Activated naive CD4-positive, alpha-beta T cell treated with anti-CD3 and anti-CD28 coated beads, Interleukin-2, amount 10 ng/mL, durations not matched to agents 7 days and 5 days (primary cell): ENCODE measurements around the gene SRD5A1.

Source experiments
- CTCF ChIA-PET: fragments of 350-600 bp; sonication (Branson Sonifier 250); formaldehyde crosslinking; loops from one replicate; lab custom pipeline; 2021; ENCODE audit warnings: antibody characterized with exemption; lab: Charles Lee
- DNase-seq: peaks from one replicate; pipeline ENCODE4 v3.0.0-alpha.2; 2020
- H3K27ac Mint-ChIP-seq: one replicate; pipeline ENCODE4 v1.8.0; 2021; ENCODE audit warnings: mild to moderate bottlenecking, moderate library complexity, mixed read lengths
- H3K27me3 Mint-ChIP-seq: one replicate; pipeline ENCODE4 v1.8.0; 2021; ENCODE audit warnings: mild to moderate bottlenecking, mixed read lengths
- H3K36me3 Mint-ChIP-seq: one replicate; pipeline ENCODE4 v1.8.0; 2021; ENCODE audit warnings: mixed read lengths
- H3K4me1 Mint-ChIP-seq: one replicate; pipeline ENCODE4 v1.8.0; 2021; ENCODE audit warnings: mixed read lengths
- H3K4me3 Mint-ChIP-seq: one replicate; pipeline ENCODE4 v1.8.0; 2021; ENCODE audit warnings: mild to moderate bottlenecking, moderate library complexity, mixed read lengths
- H3K9me3 Mint-ChIP-seq: one replicate; pipeline ENCODE4 v1.8.0; 2021; ENCODE audit warnings: mixed read lengths

The SRD5A1 gene

GRCh38 chr5:6712142-6712576, 78.9 kb downstream of the SRD5A1 start:
- peak; percentile 66 for DNase-seq
- peaks cover 39% of the 10 kb centered on the region for H3K4me1 Mint-ChIP-seq

GRCh38 chr5:6712577-6713273, 79.5 kb downstream of the SRD5A1 start:
- peak overlapping the region; percentile 84 for H3K4me3 Mint-ChIP-seq
- peaks cover 45% of the 10 kb centered on the region for H3K4me1 Mint-ChIP-seq
- peak overlapping the region; percentile 95 for H3K27ac Mint-ChIP-seq
- peak; percentile 96 for DNase-seq
- H3K9me3 Mint-ChIP-seq = no peaks in the 10 kb centered on the region
- CTCF ChIA-PET = interaction anchor here (1.3 kb wide), 1 partner anchor 33 kb away, joined by 5 read pairs; no protein-coding TSS in a partner anchor
- H3K36me3 Mint-ChIP-seq = peaks cover 20% of the 10 kb centered on the region
- peaks cover 18% of the 10 kb centered on the region for H3K27me3 Mint-ChIP-seq

More at GRCh38 chr5:6712142-6712576, 78.9 kb downstream of the SRD5A1 start:
- Mint-ChIP-seq H3K27me3 (peaks cover 19% of the 10 kb centered on the region), H3K9me3 (no peaks in the 10 kb centered on the region), H3K4me3 (peak overlapping the region; percentile 84), H3K27ac (peak overlapping the region; percentile 95), H3K36me3 (peaks cover 15% of the 10 kb centered on the region)
- CTCF ChIA-PET = interaction anchor here (1.3 kb wide), 1 partner anchor 33 kb away, joined by 5 read pairs; no protein-coding TSS in a partner anchor

- DNase-seq = peak; percentile 51
- peaks cover 51% of the 10 kb centered on the region for H3K4me1 Mint-ChIP-seq
- H3K27me3 Mint-ChIP-seq = peaks cover 16% of the 10 kb centered on the region
- H3K4me3 Mint-ChIP-seq = peak within 1 kb of the TSS; percentile 84
- no peaks in the 10 kb centered on the region for H3K9me3 Mint-ChIP-seq
- H3K36me3 Mint-ChIP-seq = peaks cover 26% of the 10 kb centered on the region
- CTCF ChIA-PET = no interaction called here
- peak within 1 kb of the TSS; percentile 95 for H3K27ac Mint-ChIP-seq
Measured at GRCh38 chr5:6713274-6714225, 80.3 kb downstream of the SRD5A1 start, which contains the start of gene TENT4A. TENT4A (plus strand) TSS chr5:6713432; CDS start chr5:6713984, 552 bp downstream.

GRCh38 chr5:6714226-6715041, 81.2 kb downstream of the SRD5A1 start:
- Mint-ChIP-seq H3K9me3 (no peaks in the 10 kb centered on the region), H3K4me1 (peaks cover 58% of the 10 kb centered on the region), H3K36me3 (peaks cover 32% of the 10 kb centered on the region), H3K27ac (peak overlapping the region; percentile 88), H3K27me3 (peaks cover 11% of the 10 kb centered on the region), H3K4me3 (peak overlapping the region; percentile 87)
- DNase-seq = peak; percentile 43
- CTCF ChIA-PET = no interaction called here

DNA sequence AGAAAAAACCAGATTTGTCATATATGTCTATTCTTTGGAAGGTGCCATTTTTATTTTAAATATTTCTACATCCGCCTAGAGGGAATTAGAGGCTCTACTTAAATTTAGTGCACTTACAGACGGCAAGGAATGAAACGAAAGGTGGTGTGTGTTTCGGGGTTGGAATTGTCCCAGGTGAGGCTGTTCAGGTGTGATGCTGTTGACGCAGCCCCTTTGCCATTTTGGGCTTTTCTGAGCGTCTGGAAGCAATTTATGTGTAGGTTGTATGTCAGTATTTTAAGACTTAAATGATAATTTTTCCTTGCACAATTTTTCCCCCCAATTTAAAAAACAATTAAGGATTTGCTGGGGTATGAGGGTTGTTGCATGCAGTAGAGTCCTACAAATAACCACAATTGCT, 82.0 kb downstream of the SRD5A1 start:
- H3K4me3 Mint-ChIP-seq = peak overlapping the region; percentile 87
- peak overlapping the region; percentile 88 for H3K27ac Mint-ChIP-seq
- no peaks in the 10 kb centered on the region for H3K9me3 Mint-ChIP-seq
- peaks cover 37% of the 10 kb centered on the region for H3K36me3 Mint-ChIP-seq
- CTCF ChIA-PET = no interaction called here
- no peak for DNase-seq
- peaks cover 66% of the 10 kb centered on the region for H3K4me1 Mint-ChIP-seq
- H3K27me3 Mint-ChIP-seq = peaks cover 8% of the 10 kb centered on the region

- Mint-ChIP-seq H3K4me3 (peak overlapping the region; percentile 87), H3K27me3 (peaks cover under 1% of the 10 kb centered on the region), H3K36me3 (peaks cover 38% of the 10 kb centered on the region), H3K9me3 (no peaks in the 10 kb centered on the region), H3K4me1 (peaks cover 68% of the 10 kb centered on the region), H3K27ac (peak overlapping the region; percentile 88)
- DNase-seq = peak; percentile 59
- CTCF ChIA-PET = no interaction called here
Measured at GRCh38 chr5:6715758-6716628, 82.8 kb downstream of the SRD5A1 start.

DNA sequence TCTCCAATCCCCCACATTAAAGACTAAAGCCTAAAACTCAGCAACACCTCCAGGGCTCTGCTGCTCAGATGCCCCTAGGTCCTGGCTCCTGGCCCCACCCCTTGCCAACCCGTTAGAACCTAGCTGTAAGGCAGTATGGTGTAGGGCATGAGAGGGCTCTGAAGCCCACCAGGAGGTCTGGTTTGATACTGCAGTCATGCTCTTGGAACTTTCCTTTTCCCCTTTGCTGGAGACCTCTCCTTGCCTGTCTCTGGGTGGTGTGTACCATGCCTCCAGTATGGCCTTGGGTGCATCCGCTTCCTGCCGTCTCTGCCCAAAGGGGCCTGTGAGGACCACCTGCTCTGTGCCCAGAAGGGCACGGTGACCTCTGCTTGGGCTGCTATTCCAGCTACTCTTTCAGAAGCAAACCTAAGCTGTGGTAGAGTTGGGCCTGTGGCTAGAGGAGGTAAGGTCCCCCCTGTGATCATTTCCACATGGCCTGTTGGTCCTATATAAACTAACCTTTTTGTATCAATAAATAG, 83.4 kb downstream of the SRD5A1 start:
- Mint-ChIP-seq H3K27me3 (no peaks in the 10 kb centered on the region), H3K4me3 (peak overlapping the region; percentile 87), H3K9me3 (no peaks in the 10 kb centered on the region), H3K4me1 (peaks cover 70% of the 10 kb centered on the region), H3K27ac (peak overlapping the region; percentile 88), H3K36me3 (peaks cover 41% of the 10 kb centered on the region)
- CTCF ChIA-PET = interaction anchor here (0.7 to 1.1 kb wide), 2 partner anchors 12 to 28 kb away, joined by 3 to 4 read pairs; no protein-coding TSS in a partner anchor
- no peak for DNase-seq

GRCh38 chr5:6717247-6717646, 84.0 kb downstream of the SRD5A1 start:
- CTCF ChIA-PET = interaction anchor here (0.7 to 1.4 kb wide), 3 partner anchors 11 to 28 kb away, joined by 3 to 4 read pairs (median 3); no protein-coding TSS in a partner anchor
- H3K27me3 Mint-ChIP-seq = no peaks in the 10 kb centered on the region
- H3K27ac Mint-ChIP-seq = no peak overlapping the region
- no peak overlapping the region for H3K4me3 Mint-ChIP-seq
- H3K9me3 Mint-ChIP-seq = no peaks in the 10 kb centered on the region
- DNase-seq = no peak
- peaks cover 70% of the 10 kb centered on the region for H3K4me1 Mint-ChIP-seq
- peaks cover 41% of the 10 kb centered on the region for H3K36me3 Mint-ChIP-seq

DNA sequence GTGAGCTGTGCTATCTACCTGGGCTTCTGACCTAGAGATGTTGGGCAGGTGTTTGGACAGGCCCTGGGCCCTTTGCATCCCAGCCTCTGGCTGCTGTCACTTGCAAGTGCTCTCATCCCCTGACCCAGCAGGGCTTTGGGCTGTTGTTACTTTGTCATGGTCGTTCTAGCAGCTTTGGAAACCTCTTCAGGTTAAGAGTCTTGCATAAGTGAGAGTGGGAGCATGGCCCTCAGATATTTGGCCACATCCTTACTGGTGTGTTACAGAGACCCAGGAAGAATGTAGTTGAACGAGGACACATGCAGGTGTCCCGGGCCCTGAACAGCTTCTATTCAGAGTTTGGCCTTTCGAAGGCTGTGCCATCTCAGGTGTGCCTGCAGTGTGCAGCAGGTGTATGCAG, 84.4 kb downstream of the SRD5A1 start:
- DNase-seq = no peak
- H3K27ac Mint-ChIP-seq = no peak overlapping the region
- H3K9me3 Mint-ChIP-seq = no peaks in the 10 kb centered on the region
- CTCF ChIA-PET = interaction anchor here (1.1 to 1.4 kb wide), 2 partner anchors 13 to 27 kb away, joined by 3 to 4 read pairs; no protein-coding TSS in a partner anchor
- peaks cover 43% of the 10 kb centered on the region for H3K36me3 Mint-ChIP-seq
- no peak overlapping the region for H3K4me3 Mint-ChIP-seq
- H3K4me1 Mint-ChIP-seq = peaks cover 75% of the 10 kb centered on the region
- H3K27me3 Mint-ChIP-seq = no peaks in the 10 kb centered on the region

DNA sequence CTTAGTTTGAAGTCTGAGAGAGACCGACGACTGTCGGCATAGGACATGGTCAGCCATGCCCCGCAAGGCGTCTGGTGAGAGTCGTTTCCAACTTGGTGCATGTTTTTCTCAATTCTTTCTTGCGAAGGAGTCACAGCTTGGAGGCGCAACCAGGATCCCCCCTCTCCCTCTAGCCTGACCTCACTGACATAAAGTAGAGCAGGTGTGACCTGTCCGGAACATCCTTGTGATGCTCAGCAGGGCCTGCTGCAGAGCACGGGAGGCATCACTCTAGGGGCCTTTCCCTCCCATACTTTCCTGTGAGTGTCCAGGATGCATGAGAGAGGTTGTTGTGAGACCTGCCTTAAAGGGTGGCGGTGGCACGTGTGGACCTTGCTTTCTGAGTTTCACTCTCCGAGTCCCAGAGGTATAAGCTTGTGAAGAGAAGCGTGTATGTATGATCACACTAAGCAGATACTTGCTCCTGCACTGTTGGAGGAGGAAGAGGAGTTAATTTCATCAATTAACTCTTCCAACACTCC, 85.0 kb downstream of the SRD5A1 start:
- no peak for DNase-seq
- CTCF ChIA-PET = interaction anchor here (1.4 kb wide), 1 partner anchor 12 kb away, joined by 3 read pairs; no protein-coding TSS in a partner anchor
- Mint-ChIP-seq H3K4me3 (no peak overlapping the region), H3K9me3 (no peaks in the 10 kb centered on the region), H3K36me3 (peaks cover 43% of the 10 kb centered on the region), H3K27ac (peak overlapping the region; percentile 64), H3K27me3 (no peaks in the 10 kb centered on the region), H3K4me1 (peaks cover 76% of the 10 kb centered on the region)

DNA sequence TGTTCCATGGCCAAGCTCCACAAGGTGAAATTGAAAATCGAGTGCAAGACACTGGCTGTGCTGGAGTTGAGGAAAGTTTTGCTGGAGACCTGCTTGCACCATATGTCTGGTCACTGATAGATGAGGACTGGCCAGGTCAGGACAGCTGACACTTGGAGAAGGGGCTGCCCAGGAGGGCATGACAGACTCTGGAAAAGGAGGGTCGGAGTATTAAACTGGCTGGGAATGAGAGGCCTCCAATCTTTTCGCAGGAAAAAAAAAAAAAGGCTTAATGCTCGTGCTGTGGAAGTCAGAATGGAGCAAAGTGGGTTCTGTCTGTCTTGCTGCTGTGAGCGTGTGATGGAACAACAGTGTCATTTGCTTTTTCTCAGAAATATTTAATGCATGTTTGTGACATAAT, 85.5 kb downstream of the SRD5A1 start:
- Mint-ChIP-seq H3K4me1 (peaks cover 81% of the 10 kb centered on the region), H3K4me3 (no peak overlapping the region), H3K27ac (no peak overlapping the region), H3K36me3 (peaks cover 48% of the 10 kb centered on the region), H3K27me3 (no peaks in the 10 kb centered on the region), H3K9me3 (no peaks in the 10 kb centered on the region)
- no peak for DNase-seq
- CTCF ChIA-PET = no interaction called here

DNA sequence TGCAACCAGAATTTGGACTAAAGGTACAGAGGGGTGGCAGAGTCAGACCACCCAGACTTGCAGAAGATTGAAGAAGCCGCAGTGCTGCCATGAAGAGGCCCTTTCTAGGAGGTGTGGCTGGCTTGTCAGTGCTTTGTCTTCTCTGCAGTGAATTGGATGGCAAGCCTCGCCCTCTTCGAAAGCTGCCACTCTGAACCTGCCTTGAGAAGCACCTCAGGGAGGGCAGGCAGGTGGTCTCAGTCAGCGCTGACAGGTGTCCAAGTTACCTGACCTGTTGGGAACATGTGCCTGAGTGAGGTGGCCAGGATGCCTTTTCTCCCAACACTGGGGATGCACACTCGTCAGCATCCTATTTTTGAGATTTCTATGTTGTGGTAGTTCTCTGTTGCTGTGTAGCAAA, 86.2 kb downstream of the SRD5A1 start:
- Mint-ChIP-seq H3K27ac (no peak overlapping the region), H3K4me3 (no peak overlapping the region), H3K36me3 (peaks cover 55% of the 10 kb centered on the region), H3K4me1 (peaks cover 88% of the 10 kb centered on the region), H3K27me3 (no peaks in the 10 kb centered on the region), H3K9me3 (no peaks in the 10 kb centered on the region)
- no peak for DNase-seq
- CTCF ChIA-PET = no interaction called here
